OCI-LY1 (cell line): ENCODE results near the gene IFRD2.

ENCODE experiments used
- CTCF ChIP-seq: fragments of 200-600 bp; sonication (generic), shearing (Covaris generic); IDR thresholded peaks from 2 replicates; pipeline ENCODE4 v1.5.1; 2017; ENCODE audit warnings: mild to moderate bottlenecking, antibody characterized with exemption, low read length, moderate library complexity, mixed read lengths
- EZH2 ChIP-seq: fragments of 200-600 bp; sonication (generic), shearing (Covaris generic); IDR thresholded peaks from 2 replicates; pipeline ENCODE4 v1.8.0; 2017; ENCODE audit warnings: borderline replicate concordance, mixed run types, mild to moderate bottlenecking, antibody characterized with exemption, low read length, moderate library complexity, mixed read lengths

- no peak for TF ChIP-seq CTCF
- no peak for TF ChIP-seq EZH2
These were observed 33.2 kb downstream of the IFRD2 start for GRCh38 chr3:50258979-50259378.
